HepG2 (cell line): ENCODE measurements around the gene UBE2D4. TPM values are rescaled to one million over a fixed set of nuclear protein-coding genes. Genes with fewer than 3 reads are reported as not detected.

ENCODE experiments used
- BRCA1 ChIP-seq: sonication (generic); formaldehyde crosslinking; IDR thresholded peaks from 2 replicates; pipeline ENCODE4 v1.4.0; 2020; ENCODE audit warnings: missing genetic modification reagents
- CEBPB ChIP-seq: IDR thresholded peaks from 2 replicates; pipeline ENCODE4 v1.6.1; 2011; ENCODE audit warnings: low read depth, low read length, improper control_type of control experiment, borderline replicate concordance
- ELF3 ChIP-seq: IDR thresholded peaks from 2 replicates; pipeline ENCODE4 v1.6.1; 2016; ENCODE audit warnings: missing genetic modification reagents, missing compliant biosample characterization
- ISL2 ChIP-seq: sonication (generic); formaldehyde crosslinking; IDR thresholded peaks from 2 replicates; pipeline ENCODE4 v1.5.0; 2020; ENCODE audit warnings: missing genetic modification reagents
- RAD51 ChIP-seq: fragments of 450-650 bp; IDR thresholded peaks from 2 replicates; pipeline ENCODE4 v1.6.1; 2016; ENCODE audit warnings: borderline replicate concordance
- TAF1 ChIP-seq: sonication (generic); formaldehyde crosslinking; IDR thresholded peaks from 2 replicates; pipeline ENCODE4 v1.4.0; 2020; ENCODE audit warnings: missing genetic modification reagents
- TEAD3 ChIP-seq: optimal IDR thresholded peaks from 2 replicates; pipeline ENCODE3; 2016; ENCODE audit warnings: borderline replicate concordance
- THYN1 ChIP-seq: sonication (generic); formaldehyde crosslinking; IDR thresholded peaks from 2 replicates; pipeline ENCODE4 v1.8.1; 2023; ENCODE audit warnings: low read depth, mild to moderate bottlenecking, moderate library complexity, missing genetic modification reagents, borderline replicate concordance
- ZBTB10 ChIP-seq: sonication (generic); formaldehyde crosslinking; IDR thresholded peaks from 2 replicates; pipeline ENCODE4 v1.4.0; 2020; ENCODE audit warnings: missing genetic modification reagents, borderline replicate concordance
- ZHX2 ChIP-seq, 2 experiments: sonication (generic) in 1 of 2; formaldehyde crosslinking in 1 of 2; IDR thresholded peaks; 2 replicates each; pipeline versions ENCODE4 v1.6.1 to v1.9.0; 2014 to 2022; ENCODE audit warnings: antibody characterized with exemption in 1 of 2, borderline replicate concordance in 1 of 2, inconsistent platforms in 1 of 2, low read depth in 1 of 2, missing genetic modification reagents in 1 of 2
- ZNF263 ChIP-seq: sonication (generic); formaldehyde crosslinking; IDR thresholded peaks from 2 replicates; pipeline ENCODE4 v1.4.0; 2020; ENCODE audit warnings: missing genetic modification reagents
- polyA plus RNA-seq, 8 experiments: library from polyadenylated mRNA; depleted of rRNA in 3 of 8; stranded (reverse) in 7 of 8; unstranded in 1 of 8; fragments of >200 nt; fragmentation: Illumina TruSeq in 4 of 8; extraction: Trizol in 4 of 8; gene quantifications; 2 replicates each; pipeline versions ENCODE4 v1.2.1 to v1.2.3, GENCODE V29; 2011 to 2016; ENCODE audit warnings: low read depth in 4 of 8, missing spikeins in 1 of 8, mixed read lengths in 1 of 8; ENCODE audit not compliant: insufficient read depth in 1 of 8
- total RNA-seq, 5 experiments: library from RNA; depleted of rRNA; stranded (reverse); fragments of >200 nt; fragmentation: Illumina TruSeq; extraction: Trizol; gene quantifications; 2 replicates each; pipeline ENCODE4 v1.2.3, GENCODE V29; 2016; ENCODE audit warnings: low read depth in 1 of 5
- TF ChIP-seq, protein P1 (sequence below): sonication (generic); formaldehyde crosslinking; IDR thresholded peaks from 2 replicates; pipeline ENCODE4 v1.5.1; 2020; ENCODE audit warnings: mild to moderate bottlenecking, missing genetic modification reagents, moderate library complexity

The UBE2D4 gene
- total and polyA plus RNA-seq, 2 of the 13 experiments (the other 11 are each of a cell fraction or from before 2014, with no cell fraction given), result 9.9 to 16.0 TPM

- peak; percentile 55 for TF ChIP-seq ZHX2 (IDR thresholded peaks at IDR 0.05; ENCODE audit: low read depth)
- peak; percentile 83 for TF ChIP-seq ZHX2 (CRISPR knock-in tag; IDR thresholded peaks at IDR 0.05; ENCODE audit: borderline replicate concordance)
- TF ChIP-seq, protein P1, sequence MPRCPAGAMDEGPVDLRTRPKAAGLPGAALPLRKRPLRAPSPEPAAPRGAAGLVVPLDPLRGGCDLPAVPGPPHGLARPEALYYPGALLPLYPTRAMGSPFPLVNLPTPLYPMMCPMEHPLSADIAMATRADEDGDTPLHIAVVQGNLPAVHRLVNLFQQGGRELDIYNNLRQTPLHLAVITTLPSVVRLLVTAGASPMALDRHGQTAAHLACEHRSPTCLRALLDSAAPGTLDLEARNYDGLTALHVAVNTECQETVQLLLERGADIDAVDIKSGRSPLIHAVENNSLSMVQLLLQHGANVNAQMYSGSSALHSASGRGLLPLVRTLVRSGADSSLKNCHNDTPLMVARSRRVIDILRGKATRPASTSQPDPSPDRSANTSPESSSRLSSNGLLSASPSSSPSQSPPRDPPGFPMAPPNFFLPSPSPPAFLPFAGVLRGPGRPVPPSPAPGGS (CRISPR knock-in tag), result peak; percentile 95; the same call in 1 of the 2 replicates
- TF ChIP-seq ZNF263 (CRISPR knock-in tag), result peak; percentile 58; the same call in 1 of the 2 replicates
- TF ChIP-seq ZBTB10 (CRISPR knock-in tag), result peak; percentile 6; the same call in 1 of the 2 replicates
- no peak for TF ChIP-seq RAD51
- TF ChIP-seq CEBPB, result peak; percentile 56; the same call in 1 of the 2 replicates
- TF ChIP-seq TEAD3 (CRISPR knock-in tag), result peak; percentile 28
- peak; percentile 83 for TF ChIP-seq TAF1 (CRISPR knock-in tag)
- peak; percentile 47 for TF ChIP-seq ELF3 (CRISPR knock-in tag)
- peak; percentile 54 for TF ChIP-seq ISL2 (CRISPR knock-in tag)
- TF ChIP-seq BRCA1 (CRISPR knock-in tag), result peak; percentile 90
- peak; percentile 33; the same call in 1 of the 2 replicates for TF ChIP-seq THYN1
- TF ChIP-seq, all 625 proteins: peak for 370
Measured at GRCh38 chr7:43925984-43926797, at the start of gene UBE2D4 (continued).
